Subcutaneous adipose tissue (tissue), 4 donors: Measurements from ENCODE around the gene CBLIF. TPM values are rescaled to one million over a fixed set of nuclear protein-coding genes. Genes with fewer than 3 reads are reported as not detected.

Experiments
- CTCF ChIP-seq: fragments of 450-650 bp; IDR thresholded peaks from one replicate; pipeline ENCODE4 v1.5.1; 2016; ENCODE audit warnings: low read depth, mild to moderate bottlenecking, control low read depth, antibody characterized with exemption, moderate library complexity
- total RNA-seq, 4 donors: library from RNA; depleted of rRNA; stranded (reverse); fragments of >200 nt; gene quantifications; one replicate each; pipeline ENCODE4 v1.1.0, GENCODE V29; 2016

The CBLIF gene
- total RNA-seq, result not detected

- no peak for TF ChIP-seq CTCF
These were observed at the start of gene CBLIF for GRCh38 chr11:59845399-59845798. CBLIF (minus strand) TSS chr11:59845499; CDS start chr11:59845453, 46 bp downstream.

GRCh38 chr11:59894616-59895015 lies 49.3 kb upstream of the CBLIF start:
- no peak for TF ChIP-seq CTCF

- no peak for TF ChIP-seq CTCF
These were observed 46.5 kb upstream of the CBLIF start for GRCh38 chr11:59891781-59892181.

GRCh38 chr11:59883597-59883996 lies 38.3 kb upstream of the CBLIF start:
- TF ChIP-seq CTCF, result no peak

- no peak for TF ChIP-seq CTCF
These were observed 34.3 kb upstream of the CBLIF start for GRCh38 chr11:59879567-59879966.

GRCh38 chr11:59878575-59878974 lies 33.3 kb upstream of the CBLIF start, which contains the start of gene OOSP3:
OOSP3 (plus strand) TSS chr11:59878782; CDS start chr11:59878809, 27 bp downstream.
- TF ChIP-seq CTCF, result no peak

- TF ChIP-seq CTCF, result no peak
These were observed 32.5 kb upstream of the CBLIF start for GRCh38 chr11:59877784-59878183.
